Measurements from ENCODE around the gene PDE5A.

DNA sequence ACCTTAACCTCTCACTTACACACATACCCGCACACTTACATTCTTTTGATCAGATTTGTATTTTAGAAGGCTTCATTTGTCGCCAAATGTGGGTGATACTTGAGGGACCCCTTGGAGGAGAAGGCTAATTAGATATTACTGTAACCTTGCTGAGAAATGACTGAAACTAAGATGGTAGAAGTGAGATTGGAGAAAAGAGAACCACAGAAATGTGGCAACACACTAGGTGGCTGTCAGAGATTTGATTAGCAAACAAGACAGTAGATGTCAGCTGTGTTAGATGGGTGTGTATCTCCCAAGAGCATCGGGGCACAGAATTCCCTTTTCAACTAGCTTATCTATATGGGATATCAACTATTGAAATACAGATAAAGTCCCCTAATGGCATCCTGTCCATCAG lies 157.3 kb downstream of the PDE5A start:
- TF ChIP-seq, protein P1, sequence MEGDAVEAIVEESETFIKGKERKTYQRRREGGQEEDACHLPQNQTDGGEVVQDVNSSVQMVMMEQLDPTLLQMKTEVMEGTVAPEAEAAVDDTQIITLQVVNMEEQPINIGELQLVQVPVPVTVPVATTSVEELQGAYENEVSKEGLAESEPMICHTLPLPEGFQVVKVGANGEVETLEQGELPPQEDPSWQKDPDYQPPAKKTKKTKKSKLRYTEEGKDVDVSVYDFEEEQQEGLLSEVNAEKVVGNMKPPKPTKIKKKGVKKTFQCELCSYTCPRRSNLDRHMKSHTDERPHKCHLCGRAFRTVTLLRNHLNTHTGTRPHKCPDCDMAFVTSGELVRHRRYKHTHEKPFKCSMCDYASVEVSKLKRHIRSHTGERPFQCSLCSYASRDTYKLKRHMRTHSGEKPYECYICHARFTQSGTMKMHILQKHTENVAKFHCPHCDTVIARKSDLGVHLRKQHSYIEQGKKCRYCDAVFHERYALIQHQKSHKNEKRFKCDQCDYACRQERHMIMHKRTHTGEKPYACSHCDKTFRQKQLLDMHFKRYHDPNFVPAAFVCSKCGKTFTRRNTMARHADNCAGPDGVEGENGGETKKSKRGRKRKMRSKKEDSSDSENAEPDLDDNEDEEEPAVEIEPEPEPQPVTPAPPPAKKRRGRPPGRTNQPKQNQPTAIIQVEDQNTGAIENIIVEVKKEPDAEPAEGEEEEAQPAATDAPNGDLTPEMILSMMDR (IDR thresholded peaks at IDR 0.05) = no peak
- no peak for TF ChIP-seq POLR2A (IDR thresholded peaks at IDR 0.05)
